GM18870 (cell line): Measurements from ENCODE around the gene TBC1D24.
A peak's percentile ranks its signal among the peaks of the same experiment; 100 is the strongest.
"Not testable (repeated sequence)": the region's sequence is repeated elsewhere in the genome, so short reads cannot be mapped to it uniquely, and the experiment has no call there.

ENCODE experiments used
- ATAC-seq: cut with Tn5 transposase; IDR thresholded peaks from one replicate; pipeline ENCODE4 v1.9.1; 2021; ENCODE audit warnings: moderate library complexity; ENCODE audit not compliant: unreplicated experiment

Gene TBC1D24

GRCh38 chr16:2474877-2475412, at the start of gene TBC1D24:
TBC1D24 (plus strand) TSS chr16:2475127; CDS start chr16:2496149, 21,022 bp downstream.
- no peak for ATAC-seq

GRCh38 chr16:2425825-2426430, 49.0 kb upstream of the TBC1D24 start:
- ATAC-seq: no peak

GRCh38 chr16:2426941-2427361, 48.0 kb upstream of the TBC1D24 start:
- ATAC-seq: no peak

GRCh38 chr16:2427526-2427925, 47.4 kb upstream of the TBC1D24 start:
- no peak for ATAC-seq

- ATAC-seq: no peak
Measured at GRCh38 chr16:2428051-2428783, 46.7 kb upstream of the TBC1D24 start.

- no peak for ATAC-seq
Measured at GRCh38 chr16:2428784-2429033, 46.2 kb upstream of the TBC1D24 start.

GRCh38 chr16:2429034-2429770, 45.7 kb upstream of the TBC1D24 start, which contains the start of gene CCNF:
CCNF (plus strand) TSS chr16:2429447; CDS start chr16:2429482, 35 bp downstream.
- peak; percentile 64 for ATAC-seq

- no peak for ATAC-seq
Measured at GRCh38 chr16:2429771-2430663, 44.9 kb upstream of the TBC1D24 start.

GRCh38 chr16:2432286-2432685, 42.6 kb upstream of the TBC1D24 start:
- no peak for ATAC-seq

- no peak for ATAC-seq
Measured at GRCh38 chr16:2432801-2433505, 42.0 kb upstream of the TBC1D24 start.

GRCh38 chr16:2435236-2435635, 39.7 kb upstream of the TBC1D24 start:
- ATAC-seq: not testable (repeated sequence)

- ATAC-seq: no peak
Measured at GRCh38 chr16:2436110-2436509, 38.8 kb upstream of the TBC1D24 start.

GRCh38 chr16:2437032-2437790, 37.7 kb upstream of the TBC1D24 start:
- ATAC-seq: no peak

GRCh38 chr16:2438121-2438520, 36.8 kb upstream of the TBC1D24 start:
- ATAC-seq: no peak

- no peak for ATAC-seq
Measured at GRCh38 chr16:2439598-2439997, 35.3 kb upstream of the TBC1D24 start.

GRCh38 chr16:2441143-2441804, 33.7 kb upstream of the TBC1D24 start:
- not testable (repeated sequence) for ATAC-seq

GRCh38 chr16:2443555-2443954, 31.4 kb upstream of the TBC1D24 start:
- ATAC-seq: no peak

GRCh38 chr16:2447920-2448583, 26.9 kb upstream of the TBC1D24 start:
- no peak for ATAC-seq
